ENCODE results near the gene COLQ.

The COLQ gene

DNA sequence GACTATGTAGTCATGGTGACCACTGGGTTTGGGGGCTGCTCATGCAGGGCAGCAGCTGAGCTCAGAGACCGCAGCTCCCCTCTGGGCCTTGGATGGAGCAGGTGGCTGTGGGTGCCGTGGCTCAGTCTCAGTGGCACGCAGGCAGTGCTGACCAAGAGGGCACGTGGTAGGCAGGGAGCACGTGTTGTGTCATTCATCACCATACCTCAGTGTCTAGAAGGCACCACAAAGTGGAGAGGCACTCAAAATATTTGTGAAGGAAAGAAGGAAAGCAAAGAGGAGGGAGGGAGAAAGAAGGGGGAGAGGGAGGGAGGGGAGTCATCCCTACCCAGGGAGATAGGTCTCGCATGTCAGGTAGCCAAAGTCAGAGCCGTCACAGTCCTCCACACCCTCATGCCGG lies 68.0 kb downstream of the COLQ start:
- no peak for DNase-seq

DNA sequence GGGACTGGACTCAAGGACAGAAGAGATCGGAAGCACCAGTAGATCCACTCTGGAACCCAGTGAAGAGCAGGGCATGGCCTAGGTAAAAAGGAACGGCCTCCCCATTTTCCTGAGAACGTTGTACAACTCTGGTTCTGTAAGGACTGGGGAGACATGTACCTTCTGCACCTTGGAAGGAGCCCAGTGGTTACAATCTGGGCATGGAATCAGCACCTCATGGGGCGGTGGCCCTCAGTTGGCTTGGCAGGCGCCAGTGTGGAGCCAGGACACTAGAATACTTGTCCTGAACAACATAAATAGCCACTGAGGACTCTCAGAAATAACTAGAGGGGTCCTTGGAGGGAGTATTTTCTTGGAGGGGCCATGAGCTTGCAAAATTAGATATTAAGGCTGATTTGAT lies 68.5 kb downstream of the COLQ start:
- no peak for DNase-seq

DNA sequence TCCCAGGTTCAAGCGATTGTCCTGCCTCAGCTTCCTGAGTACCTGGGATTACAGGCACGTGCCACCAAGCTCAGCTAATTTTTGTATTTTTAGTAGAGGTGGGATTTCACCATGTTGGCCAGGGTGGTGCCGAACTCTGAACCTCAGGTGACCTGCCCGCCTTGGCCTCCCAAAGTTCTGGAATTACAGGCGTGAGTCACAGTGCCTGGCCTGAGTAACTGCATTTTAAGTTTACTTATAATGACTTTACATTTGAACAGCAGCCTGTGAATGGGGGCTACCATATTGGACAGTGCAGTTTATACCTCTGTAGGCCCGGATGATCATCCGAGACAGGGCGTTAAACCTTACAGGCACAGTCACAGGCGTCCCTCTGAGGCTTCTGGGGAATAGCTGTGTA lies 69.3 kb downstream of the COLQ start:
- no peak for DNase-seq

DNA sequence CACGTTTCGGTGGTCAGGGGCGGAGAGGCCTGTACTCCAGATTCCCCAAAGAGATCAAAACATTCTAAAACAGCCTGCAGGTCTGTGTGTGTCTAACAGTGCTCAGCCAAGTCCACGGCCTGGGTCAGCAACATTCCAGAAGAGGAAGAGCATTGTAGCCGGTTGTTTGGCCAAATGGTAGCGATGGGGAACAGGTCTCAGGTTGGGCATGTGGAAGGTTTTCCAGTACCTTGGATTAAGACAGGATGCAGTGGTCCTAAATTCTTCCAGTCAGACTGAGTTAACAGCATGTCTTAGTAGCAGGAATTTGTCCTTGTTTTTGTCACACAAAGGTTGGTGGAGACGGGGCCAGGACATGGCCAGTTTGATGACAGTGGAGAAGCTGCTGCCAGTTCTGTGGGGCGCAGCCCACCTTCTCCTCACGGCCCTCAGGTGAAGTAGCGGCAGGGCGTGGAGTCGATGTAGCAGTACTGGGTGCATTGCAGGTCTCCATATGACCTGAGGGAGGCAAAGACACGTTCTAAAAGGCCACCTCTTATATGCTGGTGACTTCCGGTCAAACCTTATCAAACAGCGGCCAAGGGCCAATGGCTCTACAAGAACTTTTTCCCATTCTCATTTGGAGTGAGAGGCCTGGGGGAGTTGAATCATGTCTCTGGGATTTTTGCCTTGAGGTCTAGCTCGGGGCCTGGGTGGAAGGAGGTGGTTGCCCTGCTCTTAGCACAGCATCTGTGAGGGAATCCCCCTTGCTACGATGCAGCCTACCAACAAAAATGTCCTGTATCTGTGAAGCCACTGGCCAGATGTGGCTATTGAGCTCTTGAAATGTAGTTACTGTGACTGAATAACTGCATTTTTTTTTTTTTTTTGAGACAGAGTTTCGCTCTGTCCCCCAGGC lies 70.0 kb downstream of the COLQ start:
- DNase-seq = no peak

DNA sequence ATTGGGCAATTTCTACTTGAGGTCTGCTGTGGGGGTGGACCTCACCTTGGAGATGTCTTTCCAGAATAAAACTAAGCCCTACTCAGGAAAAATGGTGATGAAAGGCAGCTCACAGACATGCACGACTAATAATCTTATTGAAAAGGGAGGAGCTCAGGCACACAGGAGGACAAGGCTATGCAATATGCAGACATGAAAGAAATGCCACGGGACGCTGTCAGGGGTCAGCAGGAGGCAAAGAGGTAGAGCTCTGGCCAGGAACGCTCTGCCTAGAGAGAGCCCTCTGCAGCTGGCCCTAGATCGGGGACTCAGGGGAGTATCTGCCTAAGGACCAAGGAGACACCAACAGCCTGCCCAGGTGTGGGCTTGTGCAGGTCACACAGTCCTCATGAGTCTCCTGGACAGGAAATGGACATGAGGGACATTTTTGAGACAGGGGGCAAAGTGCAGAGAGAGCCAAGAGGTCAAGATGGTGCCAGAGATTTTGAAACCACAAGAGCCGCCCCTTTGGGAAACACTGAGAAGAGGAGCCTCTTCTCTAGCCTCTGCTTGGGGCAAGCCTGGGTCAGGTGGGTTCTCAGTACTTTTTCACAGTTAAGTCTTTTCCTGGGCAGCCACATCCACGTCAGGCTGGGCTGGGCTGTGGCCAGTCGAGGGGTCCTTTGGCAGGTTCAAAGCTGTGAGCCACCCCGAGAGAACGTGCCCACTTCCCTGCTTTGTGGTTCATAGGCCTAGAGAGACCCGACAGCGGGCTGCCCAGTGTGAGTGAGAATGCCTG lies 70.9 kb downstream of the COLQ start:
- no peak for DNase-seq

DNA sequence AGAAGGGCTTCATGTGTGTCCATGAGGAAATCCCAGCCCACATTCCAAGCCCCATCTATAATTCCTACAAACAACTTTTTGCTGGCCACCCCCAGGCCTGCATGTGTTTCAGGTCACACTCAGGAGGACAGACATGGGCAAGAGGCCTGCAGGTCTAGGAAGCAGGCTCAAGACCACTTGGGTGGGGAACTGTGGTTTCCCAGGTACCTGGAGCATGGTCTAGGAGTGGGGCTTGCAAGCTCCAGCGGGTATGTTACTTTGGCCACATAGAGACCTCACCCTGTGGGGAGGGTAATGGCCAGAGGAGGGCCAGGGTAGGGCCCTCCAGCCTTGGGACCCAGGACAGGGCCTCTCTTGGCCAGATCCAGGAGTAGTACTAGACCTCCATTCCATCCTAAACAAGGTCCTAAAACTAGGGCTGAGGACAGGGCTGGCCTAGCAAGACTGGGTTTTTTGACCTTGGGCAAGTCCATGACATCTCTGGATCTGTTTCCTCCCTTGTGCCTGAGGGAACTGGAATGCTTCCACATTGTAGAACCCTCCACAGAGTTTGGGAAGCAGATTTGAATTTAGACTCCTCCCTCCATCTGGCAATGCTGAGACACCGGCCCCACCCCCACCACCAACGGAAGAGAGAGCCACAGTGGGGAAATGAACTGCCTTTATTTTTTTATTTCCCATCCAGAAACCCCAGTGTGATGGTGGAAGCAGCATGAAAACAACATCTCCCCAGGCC lies 71.8 kb downstream of the COLQ start:
- no peak for DNase-seq

DNA sequence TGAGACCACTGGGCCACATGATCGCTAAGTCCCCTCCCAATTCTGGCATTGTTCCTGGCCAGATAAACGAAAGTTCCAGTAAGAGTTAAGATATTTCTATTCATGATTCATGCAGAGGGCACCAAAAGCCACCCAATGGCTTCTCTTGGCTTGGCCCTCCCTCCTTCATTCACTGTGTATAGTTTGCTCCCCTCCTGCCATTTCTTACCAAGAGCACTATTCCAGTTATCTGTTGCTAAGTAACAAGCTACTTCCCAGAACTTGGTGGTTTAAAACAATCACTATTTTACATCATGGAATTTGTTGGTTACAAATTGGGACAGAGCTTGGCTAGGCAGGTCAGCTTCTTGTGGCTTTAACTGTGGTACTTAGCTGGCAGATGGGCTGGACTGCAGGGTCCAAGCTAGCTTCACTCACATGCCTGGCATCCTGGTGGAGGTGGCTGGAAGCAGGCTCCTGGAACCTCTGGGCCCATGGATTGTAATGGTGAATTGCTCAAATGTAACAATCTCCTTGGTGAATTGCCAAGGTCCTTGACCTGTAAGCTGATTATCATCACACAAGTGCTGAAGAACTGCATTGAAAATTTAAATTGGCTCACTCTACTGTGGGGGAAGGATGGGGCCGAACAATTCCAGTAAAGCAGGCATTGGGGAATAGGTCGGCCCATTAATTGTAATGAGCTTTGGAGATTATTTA lies 77.5 kb downstream of the COLQ start:
- no peak for DNase-seq

DNA sequence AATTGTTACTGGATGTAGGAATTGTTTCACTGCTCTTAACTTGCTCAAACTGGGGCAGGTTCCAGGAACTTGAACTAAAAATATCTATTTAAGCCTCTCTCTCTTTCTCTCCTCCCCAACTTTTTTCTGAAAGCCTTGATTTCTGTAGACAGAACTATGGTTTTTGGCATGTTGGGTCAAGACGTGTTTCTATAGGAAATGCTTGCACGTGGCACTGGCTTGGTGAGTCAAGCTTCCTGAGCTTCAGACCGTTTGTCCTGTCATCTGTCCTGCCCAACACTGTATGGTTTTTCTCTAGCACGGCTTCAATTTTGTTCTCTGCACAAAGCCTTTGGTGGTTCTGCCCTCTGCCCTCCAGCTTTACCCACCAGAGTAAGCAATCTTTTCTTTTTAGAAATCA lies 80.6 kb downstream of the COLQ start:
- no peak for DNase-seq

DNA sequence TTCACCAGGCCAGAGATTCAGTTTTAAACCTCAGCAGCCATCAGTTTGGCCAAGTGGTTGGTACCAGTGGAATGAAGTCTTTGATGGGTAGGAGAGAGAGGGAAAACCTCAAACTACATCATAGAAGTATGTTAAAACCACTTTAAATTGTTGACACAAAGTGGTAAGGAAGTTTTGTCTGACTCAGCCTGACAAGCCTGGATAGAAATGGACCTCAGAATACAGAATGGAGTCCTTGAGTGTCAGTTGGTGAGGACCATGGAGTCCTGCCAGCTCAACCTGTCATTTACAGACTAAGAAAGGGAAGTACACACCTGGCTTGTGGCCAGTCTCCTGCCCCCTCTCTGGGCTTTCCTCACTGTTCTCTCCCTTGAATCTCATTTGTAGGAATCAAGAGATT lies 82.0 kb downstream of the COLQ start:
- no peak for DNase-seq

DNA sequence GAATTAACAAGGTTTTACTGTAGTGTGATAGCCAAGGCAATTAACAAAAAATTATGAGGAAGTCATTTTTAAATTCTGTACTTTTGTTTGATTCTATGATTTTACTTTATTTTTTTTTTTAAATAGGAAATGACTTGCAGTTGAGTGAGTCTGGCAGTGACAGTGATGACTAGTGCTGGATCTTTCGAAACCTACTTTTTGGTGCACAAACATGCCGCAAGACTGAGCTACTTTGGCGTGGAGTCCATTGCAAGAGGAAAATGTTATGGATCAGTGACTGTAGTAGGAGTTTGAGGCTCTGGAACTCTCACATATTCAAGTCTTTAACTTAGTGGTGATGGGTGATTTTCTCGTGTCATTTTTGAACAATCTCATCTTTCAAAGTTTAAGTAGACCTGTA lies 82.5 kb downstream of the COLQ start:
- DNase-seq = no peak

DNA sequence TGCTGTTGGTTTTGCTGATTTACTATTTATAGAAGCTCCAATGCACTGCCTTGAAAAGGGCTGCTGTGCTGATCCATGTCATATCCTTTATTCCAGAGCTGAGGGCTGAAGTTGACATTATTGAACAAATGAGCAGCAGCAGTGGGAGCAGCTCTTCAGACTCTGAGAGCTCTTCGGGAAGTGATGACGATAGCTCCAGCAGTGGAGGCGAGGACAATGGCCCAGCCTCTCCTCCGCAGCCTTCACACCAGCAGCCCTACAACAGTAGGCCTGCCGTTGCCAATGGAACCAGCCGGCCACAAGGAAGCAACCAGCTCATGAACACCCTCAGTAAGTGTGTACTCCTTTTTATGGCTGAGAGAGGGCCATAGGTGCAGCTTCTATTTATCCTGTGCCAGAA lies 85.3 kb downstream of the COLQ start:
- DNase-seq = no peak

DNA sequence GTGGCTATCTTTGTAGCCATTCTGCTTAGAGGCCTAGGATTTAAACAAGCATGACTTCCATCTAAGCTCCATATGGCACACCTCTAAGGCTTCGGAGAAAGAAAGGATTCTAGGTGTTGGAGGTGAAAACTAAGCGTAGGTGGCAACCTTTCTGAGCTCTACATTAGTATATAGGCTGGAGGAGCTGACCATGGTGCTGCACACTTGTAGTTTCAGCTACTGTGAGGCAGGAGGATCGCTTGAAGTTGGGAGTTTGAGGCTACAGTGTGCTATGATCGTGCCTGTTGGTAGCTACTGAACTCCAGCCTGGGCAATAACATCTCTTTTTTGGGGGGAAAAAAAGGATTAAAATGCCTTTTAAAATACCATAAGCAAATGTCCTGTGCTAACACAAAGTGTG lies 86.8 kb downstream of the COLQ start:
- no peak for DNase-seq

DNA sequence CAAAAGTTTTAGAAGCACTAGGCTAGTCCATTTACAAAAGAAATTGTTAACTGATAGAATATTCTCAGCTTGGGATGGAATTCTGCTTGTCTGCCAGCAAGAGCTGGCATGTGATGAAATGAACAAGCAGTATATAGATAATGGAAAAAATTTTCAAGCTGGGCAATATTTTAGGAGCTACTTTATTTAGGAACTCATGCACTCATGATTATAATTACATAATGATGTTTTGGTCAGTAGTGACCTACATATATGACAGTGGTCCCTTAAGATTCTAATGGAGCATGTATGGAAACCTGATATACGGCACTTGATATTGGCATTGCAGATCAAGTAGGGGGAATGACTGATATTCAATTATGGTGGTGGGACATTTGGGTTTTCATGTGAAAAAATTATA lies 88.0 kb downstream of the COLQ start:
- DNase-seq = no peak

DNA sequence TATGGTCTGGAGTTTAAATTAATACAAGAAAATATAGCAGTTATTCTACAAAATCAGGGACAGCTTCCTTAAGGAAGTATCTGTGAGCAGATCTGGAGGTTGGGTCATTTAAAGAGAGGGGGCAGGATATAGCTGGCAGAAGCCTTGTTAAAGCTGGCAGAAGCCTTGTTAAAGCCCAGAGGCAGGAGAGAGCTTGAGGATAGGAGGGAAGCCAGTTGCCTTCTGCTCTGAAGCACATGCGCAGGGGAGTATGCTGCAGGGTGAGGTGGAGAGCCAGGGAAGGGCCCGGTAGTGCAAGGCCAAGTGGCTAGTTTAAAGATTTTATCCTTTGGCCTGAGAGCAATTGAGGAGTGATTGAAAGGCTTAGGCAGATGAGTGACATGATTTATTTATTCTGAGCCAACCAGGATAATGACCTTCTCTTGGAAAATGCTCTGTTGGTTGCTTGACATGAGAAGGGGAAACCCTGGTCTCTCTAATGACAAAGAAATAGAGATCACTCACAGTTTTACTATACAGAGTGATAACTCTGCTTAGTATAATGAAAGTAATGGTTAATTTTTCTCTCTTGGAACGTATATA lies 90.2 kb downstream of the COLQ start:
- DNase-seq = no peak

DNA sequence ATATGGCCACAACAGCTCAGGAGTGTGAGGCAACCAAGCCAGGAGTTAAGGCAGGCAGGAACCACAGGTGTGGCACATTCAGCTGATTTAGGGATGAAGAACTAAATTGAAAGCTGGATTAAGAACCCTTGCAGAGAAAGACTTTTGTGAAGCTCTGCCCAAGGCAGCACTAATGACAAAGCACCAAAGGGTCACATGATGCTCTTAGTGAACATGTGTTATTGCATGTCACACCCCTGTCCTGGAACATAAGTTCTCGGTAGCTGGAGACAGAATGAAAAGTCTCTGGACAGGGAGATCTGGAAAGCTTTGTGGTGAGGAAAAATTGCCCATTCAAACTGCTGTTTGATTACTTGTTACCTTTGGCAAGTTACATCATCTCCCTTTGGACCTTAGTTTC lies 90.9 kb downstream of the COLQ start:
- no peak for DNase-seq

DNA sequence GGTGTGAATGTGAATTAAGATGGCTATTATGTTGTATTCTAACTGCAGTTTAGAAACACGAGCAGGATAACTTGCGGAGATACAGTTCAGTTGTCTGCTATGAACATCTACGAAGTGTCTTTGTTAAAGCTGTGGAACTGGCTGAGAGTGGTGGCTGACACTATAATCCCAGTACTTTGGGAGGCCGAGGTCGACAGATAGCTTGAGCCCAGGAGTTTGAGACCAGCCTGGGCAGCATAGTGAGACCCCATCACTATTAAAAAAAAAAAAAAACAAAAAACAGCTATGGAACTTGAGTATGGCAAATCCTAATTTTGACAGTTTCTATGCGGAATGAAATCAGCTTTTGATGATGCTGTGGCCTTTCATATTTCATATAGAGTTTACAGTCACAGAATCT lies 92.4 kb downstream of the COLQ start:
- no peak for DNase-seq

DNA sequence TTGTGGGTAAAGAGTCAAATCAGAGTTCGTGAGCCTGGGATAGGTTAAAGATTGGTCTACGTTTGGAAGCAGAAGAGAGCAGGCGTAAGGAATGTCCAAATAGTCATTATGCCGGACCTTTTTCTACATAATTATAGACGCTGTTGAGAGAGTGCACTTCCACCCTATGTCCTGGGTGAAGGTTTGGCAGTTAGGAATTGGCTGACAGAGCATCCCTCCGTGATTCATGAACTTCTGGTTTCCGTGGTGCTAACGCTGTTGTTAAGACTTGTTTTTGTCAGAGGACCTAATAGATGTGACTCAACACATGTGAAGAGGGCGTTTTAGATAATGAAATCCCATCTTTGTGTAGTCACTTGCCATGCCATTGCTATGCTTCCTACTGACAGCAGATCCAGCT lies 93.0 kb downstream of the COLQ start:
- DNase-seq = no peak

DNA sequence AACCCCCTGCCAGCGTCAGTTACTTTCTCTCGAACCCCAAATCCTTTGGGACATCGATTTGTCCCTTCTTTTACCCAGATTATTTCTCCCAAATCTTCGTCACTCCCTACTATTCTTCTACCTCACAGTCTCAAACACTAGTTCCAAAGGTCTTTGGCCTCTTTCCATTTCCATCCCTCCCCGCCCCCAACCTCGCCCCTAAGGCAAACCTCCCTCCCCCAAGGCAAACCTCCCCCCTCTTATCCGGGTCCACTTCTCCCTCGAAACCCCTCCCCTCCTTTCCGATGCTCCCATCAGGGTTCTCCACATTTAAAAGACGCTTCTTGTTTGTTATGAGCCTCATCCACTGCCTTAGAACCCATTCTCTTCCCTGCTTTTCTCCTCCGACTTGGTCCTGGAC lies 93.5 kb downstream of the COLQ start:
- no peak for DNase-seq

DNA sequence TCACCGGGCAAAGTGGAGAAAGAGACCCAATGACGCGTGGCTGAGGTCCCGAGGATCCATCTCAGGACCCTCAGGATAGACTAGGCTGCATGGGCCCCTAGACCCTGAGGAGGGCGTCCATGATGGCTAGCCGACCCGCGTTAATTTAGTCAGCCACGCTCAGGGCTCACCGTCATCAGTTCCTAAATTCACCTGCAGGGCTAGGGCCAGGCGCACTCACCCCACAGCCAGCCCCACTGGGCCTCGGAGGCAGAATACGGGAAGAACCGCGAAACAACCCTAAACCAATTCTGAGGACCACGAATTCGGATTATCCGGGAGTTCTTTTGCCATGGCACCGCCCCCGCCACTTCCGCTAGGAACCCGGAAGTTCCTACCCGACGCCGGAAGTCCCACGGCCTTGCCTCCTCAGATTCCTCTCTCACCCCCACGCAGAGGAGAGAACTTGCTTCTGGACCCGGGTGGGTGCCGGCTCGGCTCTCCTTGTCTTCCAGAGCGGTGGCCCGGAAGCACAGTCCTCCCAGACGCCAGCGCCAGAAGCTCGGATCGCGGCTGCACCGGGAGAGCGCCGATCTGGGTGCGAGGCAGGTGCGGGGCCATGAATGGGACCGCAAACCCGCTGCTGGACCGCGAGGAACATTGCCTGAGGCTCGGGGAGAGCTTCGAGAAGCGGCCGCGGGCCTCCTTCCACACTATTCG lies 94.2 kb downstream of the COLQ start, which contains the start of the genes EAF1 and METTL6:
Gene EAF1, plus strand, starts transcription at position 417 of the 699 bp plus-strand sequence. Its CDS starts 182 bp downstream, at position 599.
Gene METTL6, minus strand, starts transcription at position 363 of the 699 bp plus-strand sequence. CDS start 1,033 bp downstream, outside the sequence.
- DNase-seq = peak; percentile 81

DNA sequence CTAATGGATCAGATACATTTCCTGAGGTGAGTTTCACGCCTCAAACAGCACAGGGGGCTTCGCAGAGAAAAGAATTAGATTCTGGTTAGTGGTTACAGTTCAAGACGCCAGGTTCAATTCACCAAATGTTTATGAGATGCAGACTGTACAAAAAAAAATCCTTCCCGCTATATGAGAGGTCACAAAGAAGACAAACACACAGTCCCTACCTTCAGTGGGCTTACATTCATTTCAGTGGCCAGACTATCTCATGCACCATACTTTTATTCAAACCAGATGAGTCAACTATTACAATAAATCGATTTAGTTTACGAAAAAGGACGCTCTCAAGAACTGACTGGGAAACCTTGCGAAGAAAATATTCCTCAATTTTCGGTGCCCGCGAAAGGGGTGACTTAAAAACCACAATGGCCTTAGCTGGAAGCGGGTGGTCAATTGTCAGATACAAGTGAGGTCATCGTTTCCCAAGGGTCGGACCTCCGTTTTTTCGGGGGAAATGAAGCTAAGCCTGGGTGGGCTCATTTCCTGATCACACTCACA lies 94.9 kb downstream of the COLQ start:
- no peak for DNase-seq

DNA sequence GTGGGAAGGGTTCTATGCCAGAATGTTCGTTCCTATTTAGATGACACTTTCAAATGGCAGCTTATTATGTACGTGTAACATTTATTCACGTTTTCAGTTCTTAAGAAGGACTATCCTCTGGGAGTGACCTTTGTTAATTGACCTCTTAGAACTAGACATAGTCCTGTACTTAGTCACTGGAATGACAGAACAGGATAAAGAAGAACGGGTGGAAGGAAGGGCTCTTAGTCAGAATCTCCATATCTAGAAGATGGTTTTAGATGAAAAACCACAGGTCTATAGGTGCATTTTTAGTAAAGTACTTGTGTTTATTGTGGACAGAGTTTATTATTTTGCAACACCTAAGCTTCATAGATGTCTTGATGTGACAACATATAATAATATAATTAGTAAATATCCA lies 100.6 kb downstream of the COLQ start:
- no peak for DNase-seq

Data from activated T-cell treated with anti-CD3 and anti-CD28 coated beads for 4 hours (primary cell).